ENCODE results near the gene CHCHD1. TPM values are rescaled to one million over a fixed set of nuclear protein-coding genes. Genes with fewer than 3 reads are reported as not detected.

The CHCHD1 gene
- total RNA-seq, 1 donor from 2014 or later, result 25.3 TPM

DNA sequence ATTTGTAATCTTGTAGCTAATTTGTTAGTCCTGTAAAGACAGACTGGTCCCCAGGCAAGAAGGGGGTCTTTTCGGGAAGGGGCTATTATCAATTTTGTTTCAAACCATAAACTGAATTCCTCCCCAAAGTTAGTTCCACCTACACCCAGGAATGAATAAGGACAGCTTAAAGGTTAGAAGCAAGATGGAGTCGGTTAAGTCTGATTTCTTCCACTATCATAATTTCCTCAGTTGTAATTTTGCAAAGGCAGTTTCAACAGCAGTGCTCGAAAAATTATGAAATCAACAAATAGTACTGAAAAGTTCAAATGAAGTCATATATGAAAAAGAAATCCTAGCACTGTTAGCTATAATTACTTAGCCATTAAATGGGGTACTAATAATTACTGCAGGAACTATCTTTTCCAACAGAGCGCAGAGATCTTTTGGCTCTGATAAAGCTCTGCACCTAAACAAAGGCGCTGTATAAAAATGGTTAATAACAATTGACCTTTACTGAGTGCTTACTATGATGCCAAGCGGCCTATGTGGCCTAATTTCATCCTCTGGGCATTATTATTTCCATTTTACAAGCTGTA lies 38.4 kb upstream of the CHCHD1 start:
- peak overlapping the region; percentile 94 for H3K9ac ChIP-seq (ENCODE audit: low read length)
- Mint-ChIP-seq H3K4me1 (ENCODE audit: low read depth, unreplicated experiment) (peaks cover 20% of the 10 kb centered on the region), H3K4me3 (ENCODE audit: unreplicated experiment) (peak overlapping the region; percentile 98), H3K9me3 (ENCODE audit: unreplicated experiment) (no peaks in the 10 kb centered on the region), H3K27me3 (ENCODE audit: low read depth, unreplicated experiment) (no peaks in the 10 kb centered on the region), H3K27ac (ENCODE audit: unreplicated experiment) (peak overlapping the region; percentile 99), H3K36me3 (ENCODE audit: low read depth, unreplicated experiment) (peaks cover 4% of the 10 kb centered on the region)
- H3K9me3 ChIP-seq (ENCODE audit: insufficient read depth, low read depth, low read length), result no peaks in the 10 kb centered on the region
- TF ChIP-seq CTCF (IDR thresholded peaks at IDR 0.05; ENCODE audit: insufficient read depth, low read depth, low read length) (no peak), EZH2 (IDR thresholded peaks at IDR 0.05; ENCODE audit: insufficient read depth, low read length) (no peak)
- H3K79me2 ChIP-seq (ENCODE audit: insufficient read depth, low read length), result peaks cover 62% of the 10 kb centered on the region
- H2AFZ ChIP-seq (ENCODE audit: low read depth, low read length), result peak overlapping the region; percentile 62
- peaks cover 8% of the 10 kb centered on the region for H3K36me3 ChIP-seq (ENCODE audit: insufficient read depth, low read length)
- peak overlapping the region; percentile 84 for H3K4me2 ChIP-seq (ENCODE audit: low read length)
- peaks cover 21% of the 10 kb centered on the region for H3K4me1 ChIP-seq (ENCODE audit: insufficient read depth, low read length)
- FAIRE-seq (no peak), DNase-seq (ENCODE audit: low read depth) (no peak)
- peak overlapping the region; percentile 98 for H3K27ac ChIP-seq (ENCODE audit: low read depth, low read length)
- no peaks in the 10 kb centered on the region for H3K27me3 ChIP-seq (ENCODE audit: insufficient read depth, low read length)
- H3K4me3 ChIP-seq (ENCODE audit: insufficient read depth, low read depth, low read length), result peak overlapping the region; percentile 87
- H4K20me1 ChIP-seq (ENCODE audit: insufficient read depth, low read length), result no peaks in the 10 kb centered on the region

DNA sequence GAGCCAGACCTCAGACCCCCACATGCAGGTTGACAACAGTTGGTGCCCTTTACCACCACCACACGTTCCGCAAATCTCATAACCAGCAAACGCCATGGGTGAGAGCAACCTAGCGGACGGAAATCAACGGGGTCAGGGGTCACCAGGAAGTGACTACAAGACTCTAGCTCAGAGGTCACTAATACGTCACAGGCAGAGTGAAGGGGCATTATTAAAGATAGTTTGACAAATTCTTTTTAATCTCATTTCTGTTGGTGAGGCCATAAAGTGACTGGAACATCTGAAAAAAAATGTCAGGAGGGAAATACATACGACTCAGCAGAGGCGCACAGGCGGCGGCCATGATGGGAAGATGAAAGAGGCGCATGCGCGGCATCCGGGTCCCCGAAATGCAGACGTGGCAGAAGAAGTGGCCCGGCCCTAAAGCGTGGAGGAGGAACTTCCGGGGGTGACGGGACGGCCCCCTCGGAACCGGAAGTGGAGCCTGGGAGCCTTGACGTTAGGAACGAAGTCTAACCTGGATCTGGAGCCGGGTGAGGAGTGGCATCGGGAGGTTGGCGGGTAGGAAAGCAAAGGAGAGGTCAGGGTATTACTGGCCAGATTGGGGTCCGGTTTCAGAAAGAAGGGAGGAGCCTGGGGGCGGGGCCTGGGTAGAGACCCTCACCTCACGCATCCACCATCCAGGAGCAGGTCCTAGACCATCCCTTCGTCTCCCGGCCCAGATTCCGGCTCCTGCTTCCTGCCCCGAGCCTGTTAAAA lies 37.8 kb upstream of the CHCHD1 start, which contains the start of gene SEC24C:
TSS of gene SEC24C (plus strand) at position 468 of the 759 bp plus-strand sequence. CDS start 2,461 bp downstream, outside the sequence.
- Histone ChIP-seq H3K4me2 (ENCODE audit: low read length) (peak within 1 kb of the TSS; percentile 84), H3K9me3 (ENCODE audit: insufficient read depth, low read depth, low read length) (no peaks in the 10 kb centered on the region), H3K4me3 (ENCODE audit: insufficient read depth, low read depth, low read length) (peak within 1 kb of the TSS; percentile 87), H3K36me3 (ENCODE audit: insufficient read depth, low read length) (peaks cover 11% of the 10 kb centered on the region), H4K20me1 (ENCODE audit: insufficient read depth, low read length) (peaks cover 4% of the 10 kb centered on the region), H3K27ac (ENCODE audit: low read depth, low read length) (peak within 1 kb of the TSS; percentile 98), H2AFZ (ENCODE audit: low read depth, low read length) (peak within 1 kb of the TSS; percentile 62), H3K9ac (ENCODE audit: low read length) (peak within 1 kb of the TSS; percentile 94), H3K4me1 (ENCODE audit: insufficient read depth, low read length) (peaks cover 21% of the 10 kb centered on the region), H3K27me3 (ENCODE audit: insufficient read depth, low read length) (no peaks in the 10 kb centered on the region), H3K79me2 (ENCODE audit: insufficient read depth, low read length) (peaks cover 66% of the 10 kb centered on the region)
- FAIRE-seq (no peak), DNase-seq (ENCODE audit: low read depth) (peak; percentile 88)
- Mint-ChIP-seq H3K27me3 (ENCODE audit: low read depth, unreplicated experiment) (no peaks in the 10 kb centered on the region), H3K9me3 (ENCODE audit: unreplicated experiment) (no peaks in the 10 kb centered on the region), H3K4me1 (ENCODE audit: low read depth, unreplicated experiment) (peaks cover 22% of the 10 kb centered on the region), H3K36me3 (ENCODE audit: low read depth, unreplicated experiment) (peaks cover 7% of the 10 kb centered on the region), H3K4me3 (ENCODE audit: unreplicated experiment) (peak within 1 kb of the TSS; percentile 98), H3K27ac (ENCODE audit: unreplicated experiment) (peak within 1 kb of the TSS; percentile 99)
- no peak for TF ChIP-seq EZH2 (IDR thresholded peaks at IDR 0.05; ENCODE audit: insufficient read depth, low read length)
- no peak for TF ChIP-seq CTCF (IDR thresholded peaks at IDR 0.05; ENCODE audit: insufficient read depth, low read depth, low read length)
